GM18867 (cell line): ENCODE measurements around the gene PPP4R2.
A peak's percentile ranks its signal among the peaks of the same experiment; 100 is the strongest.

Experiments used
- ATAC-seq: cut with Tn5 transposase; IDR thresholded peaks from one replicate; pipeline ENCODE4 v1.9.1; 2021; ENCODE audit warnings: mild to moderate bottlenecking, moderate library complexity; ENCODE audit not compliant: unreplicated experiment

PPP4R2 gene, protein sequence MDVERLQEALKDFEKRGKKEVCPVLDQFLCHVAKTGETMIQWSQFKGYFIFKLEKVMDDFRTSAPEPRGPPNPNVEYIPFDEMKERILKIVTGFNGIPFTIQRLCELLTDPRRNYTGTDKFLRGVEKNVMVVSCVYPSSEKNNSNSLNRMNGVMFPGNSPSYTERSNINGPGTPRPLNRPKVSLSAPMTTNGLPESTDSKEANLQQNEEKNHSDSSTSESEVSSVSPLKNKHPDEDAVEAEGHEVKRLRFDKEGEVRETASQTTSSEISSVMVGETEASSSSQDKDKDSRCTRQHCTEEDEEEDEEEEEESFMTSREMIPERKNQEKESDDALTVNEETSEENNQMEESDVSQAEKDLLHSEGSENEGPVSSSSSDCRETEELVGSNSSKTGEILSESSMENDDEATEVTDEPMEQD

GRCh38 chr3:72996473-72997333, at the start of gene PPP4R2:
Gene PPP4R2 (plus strand): TSS chr3:72996811. CDS start chr3:72997038, 227 bp downstream.
- peak; percentile 79 for ATAC-seq

DNA sequence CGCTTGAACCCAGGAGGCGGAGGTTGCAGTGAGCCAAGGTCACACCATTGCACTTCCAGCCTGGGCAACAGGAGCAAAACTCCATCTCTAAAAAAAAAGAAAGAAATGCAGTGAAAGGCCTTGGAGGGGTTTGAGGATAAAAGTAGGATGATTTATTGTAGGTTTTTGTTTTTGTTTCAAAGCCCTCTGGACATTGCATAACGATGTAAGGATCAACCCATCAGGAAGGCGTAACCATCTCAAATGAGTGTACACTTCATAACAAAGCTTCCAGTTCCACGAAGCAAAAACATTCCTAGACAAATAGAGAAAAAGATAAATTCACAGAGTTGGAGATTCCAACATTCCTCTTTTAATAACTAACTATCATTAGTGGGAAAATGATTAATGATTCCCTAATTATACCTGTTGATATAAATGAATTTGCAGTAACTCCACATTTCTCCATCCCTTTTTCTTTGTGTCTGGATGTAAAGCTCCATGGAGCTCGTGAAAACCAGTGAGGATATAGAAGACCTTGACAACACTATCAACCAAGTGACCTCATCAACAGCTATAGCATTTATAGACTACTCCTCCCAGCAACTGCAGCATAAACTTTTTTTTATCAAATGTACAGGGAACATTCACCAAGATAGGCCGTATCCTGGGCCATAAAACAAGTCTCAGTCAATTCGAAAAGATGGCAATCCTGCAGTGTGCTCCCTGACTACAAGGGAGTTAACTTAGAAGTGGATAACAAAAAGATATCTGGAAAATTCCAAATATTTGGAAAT, 48.7 kb upstream of the PPP4R2 start:
- ATAC-seq, result no peak

DNA sequence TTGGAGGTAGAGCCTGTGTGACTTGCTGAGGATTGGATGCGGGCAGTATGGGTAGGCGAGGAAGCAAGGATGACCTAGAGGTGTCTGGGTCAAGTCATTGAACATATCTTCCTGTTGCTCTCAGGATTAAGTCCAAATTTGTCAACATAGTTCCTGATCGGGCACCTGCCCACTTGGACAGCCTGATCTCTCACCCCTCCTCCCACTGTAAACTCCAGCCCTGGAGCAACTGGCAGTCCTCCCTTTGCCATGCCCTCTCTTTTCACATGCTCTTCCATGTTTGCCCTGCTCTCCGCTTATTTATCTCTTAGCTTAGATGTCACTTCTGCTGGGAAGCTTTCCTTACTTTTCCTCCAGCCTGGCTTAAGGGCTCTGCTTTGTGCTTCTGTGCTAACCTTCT, 47.6 kb upstream of the PPP4R2 start:
- no peak for ATAC-seq

GRCh38 chr3:72950372-72950771, 46.2 kb upstream of the PPP4R2 start:
- ATAC-seq, result peak; percentile 39

- peak; percentile 3 for ATAC-seq
Measured at GRCh38 chr3:72950801-72951200, 45.8 kb upstream of the PPP4R2 start.

DNA sequence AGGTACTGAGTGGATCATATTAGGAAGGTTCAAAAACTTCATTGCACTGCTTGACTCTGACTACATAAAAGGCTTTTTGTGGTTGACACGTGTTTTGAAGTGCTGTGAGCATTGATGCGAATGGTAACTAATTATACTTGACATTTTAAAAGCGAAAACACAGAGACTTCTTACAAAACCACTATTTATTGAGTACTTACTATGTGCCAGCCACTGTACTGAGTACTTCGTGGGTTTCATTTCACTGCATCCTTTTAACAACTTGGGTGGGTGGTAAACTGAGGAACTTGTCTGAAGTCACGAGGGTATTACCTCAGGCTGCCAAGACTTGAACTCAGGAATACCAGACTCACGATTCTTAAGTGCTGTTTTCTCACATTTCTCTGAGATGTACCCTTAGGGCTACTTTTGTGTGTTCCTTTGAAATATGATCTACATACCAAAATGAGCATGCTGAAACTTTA, 45.3 kb upstream of the PPP4R2 start:
- peak; percentile 87 for ATAC-seq

DNA sequence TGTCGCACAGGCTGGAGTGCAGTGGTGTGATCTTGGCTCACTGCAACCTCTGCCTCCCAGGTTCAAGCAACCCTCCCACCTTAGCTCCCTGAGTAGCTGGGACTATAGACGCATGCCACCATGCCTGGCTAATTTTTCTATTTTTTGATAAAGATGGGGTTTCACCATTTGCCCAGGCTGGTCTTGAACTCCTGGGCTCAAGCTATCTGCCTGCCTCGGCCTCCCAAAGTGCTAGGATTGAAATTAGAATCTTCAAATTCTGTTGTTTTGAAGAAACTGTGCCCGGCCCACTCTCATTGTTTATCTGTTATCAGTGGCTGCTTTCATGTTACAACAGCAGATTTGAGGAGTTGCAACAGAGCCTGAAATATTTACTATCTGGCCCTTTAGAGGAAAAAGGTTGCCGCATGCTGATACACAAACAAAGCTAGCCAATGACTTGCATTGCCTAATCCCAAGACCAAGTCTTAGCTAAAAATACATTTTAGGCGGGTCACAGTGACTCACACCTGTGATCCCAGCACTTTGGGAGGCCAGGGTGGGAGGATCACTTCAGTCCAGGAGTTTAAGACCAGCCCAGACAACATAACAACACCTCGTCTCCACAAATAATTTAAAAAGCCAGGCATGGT, 43.2 kb upstream of the PPP4R2 start:
- no peak for ATAC-seq

DNA sequence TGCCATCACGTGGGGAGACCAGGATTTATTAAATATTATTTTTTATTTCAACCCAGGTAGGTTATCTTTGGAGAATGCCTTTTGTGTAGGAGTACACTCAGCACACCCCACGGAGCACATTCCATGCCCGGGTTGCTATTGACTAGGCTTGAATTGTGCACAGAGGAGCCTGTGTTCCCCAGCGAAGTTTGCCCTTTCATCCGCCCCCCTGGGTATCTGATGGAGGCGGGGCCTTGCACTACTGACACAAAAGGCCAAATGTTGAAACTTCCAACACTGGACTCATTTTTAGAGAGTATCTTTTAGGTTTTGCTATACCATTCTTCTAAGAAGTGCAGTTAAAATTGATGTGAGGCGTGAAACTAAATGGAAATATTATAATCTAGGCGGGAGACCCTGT, 39.3 kb upstream of the PPP4R2 start:
- ATAC-seq, result no peak

DNA sequence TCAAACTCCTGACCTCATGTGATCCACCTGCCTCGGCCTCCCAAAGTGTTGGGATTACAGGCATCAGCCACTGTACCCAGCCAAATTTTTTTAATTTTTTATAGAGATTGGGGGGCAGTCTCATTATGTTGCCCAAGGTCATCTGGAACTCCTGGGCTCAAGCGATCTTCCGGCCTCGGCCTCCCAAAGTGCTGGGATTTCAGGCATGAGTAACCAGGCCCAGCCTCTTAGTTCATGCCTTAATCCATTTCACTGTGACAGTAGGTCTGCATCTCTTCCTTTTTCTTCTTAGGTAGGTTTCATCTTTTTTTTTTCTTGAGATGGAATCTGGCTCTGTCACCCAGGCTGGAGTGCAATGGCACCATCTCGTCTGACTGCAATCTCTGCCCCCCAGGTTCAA, 37.3 kb upstream of the PPP4R2 start:
- ATAC-seq, result no peak

- ATAC-seq, result no peak
Measured at GRCh38 chr3:72960812-72961518, 35.6 kb upstream of the PPP4R2 start.

- ATAC-seq, result no peak
Measured at GRCh38 chr3:72961752-72962151, 34.9 kb upstream of the PPP4R2 start.

- no peak for ATAC-seq
Measured at GRCh38 chr3:72962317-72962716, 34.3 kb upstream of the PPP4R2 start.

DNA sequence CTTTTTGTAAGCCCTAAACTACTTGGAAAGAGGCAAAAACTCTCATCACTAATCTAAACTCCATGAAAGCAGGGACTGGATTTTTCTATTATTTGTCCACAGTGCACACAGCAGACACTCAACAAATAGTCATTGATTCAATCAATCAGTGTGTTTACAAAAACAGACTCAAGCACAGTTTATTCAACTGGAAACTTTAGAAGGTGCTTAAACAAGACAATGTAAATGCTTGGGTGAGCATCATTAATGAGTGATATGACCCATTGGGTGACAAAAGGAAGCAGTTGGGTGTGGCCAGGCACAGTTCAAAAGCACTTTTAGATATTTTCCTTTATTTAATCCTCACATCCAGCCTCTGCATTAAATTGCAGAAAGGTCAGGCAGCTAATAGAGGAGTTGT, 32.0 kb upstream of the PPP4R2 start:
- no peak for ATAC-seq

DNA sequence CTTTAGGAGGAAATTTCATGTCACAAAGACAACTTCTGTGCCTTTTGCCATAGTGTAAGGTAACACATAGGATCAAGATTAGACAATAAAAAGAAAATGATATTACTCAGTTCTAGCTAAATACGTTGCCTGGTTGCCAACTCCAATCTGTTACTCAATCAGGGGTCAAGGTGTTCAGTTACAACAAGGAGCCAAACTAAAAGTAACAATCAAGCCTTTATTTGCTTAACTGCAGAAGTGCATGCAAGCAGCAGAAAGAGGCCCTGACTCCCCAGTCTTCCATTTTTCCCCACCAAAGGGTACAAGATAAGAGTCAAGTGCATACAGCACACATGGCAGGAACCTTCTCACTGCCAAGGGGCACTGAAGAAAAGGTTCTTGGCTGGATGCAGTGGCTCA, 28.3 kb upstream of the PPP4R2 start:
- ATAC-seq, result no peak

- no peak for ATAC-seq
Measured at GRCh38 chr3:72969766-72970165, 26.8 kb upstream of the PPP4R2 start.

DNA sequence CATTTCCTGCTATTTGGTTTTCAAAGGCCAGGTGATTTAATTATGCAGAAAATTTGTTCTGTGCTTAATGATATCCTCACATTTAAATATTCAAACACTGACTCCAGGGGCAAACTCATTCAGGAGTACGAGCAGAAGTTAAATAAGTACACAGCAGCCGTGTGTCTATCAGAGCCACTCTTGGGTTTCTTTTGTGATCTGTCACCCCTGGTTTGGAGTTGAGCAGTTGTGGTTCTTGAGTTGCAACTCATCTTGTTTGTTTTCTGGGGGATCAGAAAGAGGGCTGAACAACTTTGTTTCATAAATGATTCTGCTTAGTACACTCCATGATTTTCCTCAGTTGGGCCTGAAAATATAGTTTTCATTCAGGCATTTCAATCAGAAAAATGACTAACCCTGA, 25.7 kb upstream of the PPP4R2 start:
- no peak for ATAC-seq

GRCh38 chr3:72972706-72973030, 23.9 kb upstream of the PPP4R2 start:
- no peak for ATAC-seq

GRCh38 chr3:72973031-72973723, 23.4 kb upstream of the PPP4R2 start:
- no peak for ATAC-seq

DNA sequence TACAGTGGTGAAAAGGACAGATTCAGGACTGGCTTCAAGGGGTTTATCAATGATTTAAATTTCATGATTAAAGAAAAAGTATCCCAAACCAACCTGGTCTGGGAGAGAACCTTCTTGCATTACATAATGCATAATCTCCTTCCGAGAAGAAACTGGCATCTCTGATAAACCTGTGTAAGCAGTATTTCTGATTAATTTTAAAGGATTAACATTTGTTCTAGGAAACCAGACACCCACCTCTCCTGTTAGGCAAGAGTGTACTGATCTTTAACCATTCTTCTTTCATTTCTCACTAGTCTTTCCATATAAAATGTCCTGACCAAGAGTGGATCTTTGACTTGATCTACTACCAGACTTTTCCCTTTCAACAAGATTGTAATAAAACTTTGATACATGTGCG, 22.8 kb upstream of the PPP4R2 start:
- no peak for ATAC-seq

DNA sequence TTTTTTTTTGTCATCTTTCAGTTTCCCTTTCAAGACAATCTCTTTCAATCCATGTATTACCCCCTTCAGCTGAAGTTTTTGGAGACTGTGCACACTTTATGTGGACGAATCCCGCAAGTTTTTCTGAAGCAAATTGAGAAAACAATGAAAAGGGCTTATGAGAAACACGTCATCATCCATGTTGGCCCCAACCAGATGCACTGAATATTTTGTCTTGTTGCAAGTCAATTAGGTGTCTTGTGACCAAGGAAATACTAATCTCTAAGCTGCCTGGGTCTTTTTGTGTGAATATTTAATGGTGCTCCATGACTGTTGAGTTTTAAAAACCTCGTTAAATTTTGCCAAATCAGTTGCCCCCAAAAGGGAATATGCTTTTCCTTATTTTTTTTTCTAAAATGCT, 21.7 kb upstream of the PPP4R2 start:
- no peak for ATAC-seq
